ENCODE results near the gene PLAAT2.
"Not testable (repeated sequence)": the region's sequence is repeated elsewhere in the genome, so short reads cannot be mapped to it uniquely, and the experiment has no call there.

PLAAT2 gene

GRCh38 chr11:63547061-63547460 is 16.1 kb downstream of the PLAAT2 start:
- DNase-seq: no peak

DNA sequence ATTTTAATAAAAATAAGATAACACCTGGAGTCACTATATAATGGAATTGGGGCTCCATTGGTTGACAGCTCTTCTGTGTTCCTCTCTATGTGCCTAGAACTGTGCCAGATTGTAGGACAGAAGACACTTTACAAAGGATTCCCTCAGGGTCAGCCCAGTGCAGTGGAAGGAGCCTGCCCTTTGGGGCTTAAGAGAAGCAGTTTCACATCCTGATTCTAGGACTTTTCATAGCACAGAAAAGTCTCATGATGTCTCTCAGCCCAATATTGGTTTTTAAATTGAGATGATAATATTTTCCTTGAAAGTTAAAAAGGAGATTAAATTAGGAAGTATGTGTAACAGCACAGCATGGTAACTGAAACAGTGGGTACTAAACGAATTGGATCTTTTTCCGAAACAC is 19.5 kb downstream of the PLAAT2 start:
- DNase-seq: no peak

- not testable (repeated sequence) for DNase-seq
Measured at GRCh38 chr11:63542506-63542905, 20.7 kb downstream of the PLAAT2 start.

DNA sequence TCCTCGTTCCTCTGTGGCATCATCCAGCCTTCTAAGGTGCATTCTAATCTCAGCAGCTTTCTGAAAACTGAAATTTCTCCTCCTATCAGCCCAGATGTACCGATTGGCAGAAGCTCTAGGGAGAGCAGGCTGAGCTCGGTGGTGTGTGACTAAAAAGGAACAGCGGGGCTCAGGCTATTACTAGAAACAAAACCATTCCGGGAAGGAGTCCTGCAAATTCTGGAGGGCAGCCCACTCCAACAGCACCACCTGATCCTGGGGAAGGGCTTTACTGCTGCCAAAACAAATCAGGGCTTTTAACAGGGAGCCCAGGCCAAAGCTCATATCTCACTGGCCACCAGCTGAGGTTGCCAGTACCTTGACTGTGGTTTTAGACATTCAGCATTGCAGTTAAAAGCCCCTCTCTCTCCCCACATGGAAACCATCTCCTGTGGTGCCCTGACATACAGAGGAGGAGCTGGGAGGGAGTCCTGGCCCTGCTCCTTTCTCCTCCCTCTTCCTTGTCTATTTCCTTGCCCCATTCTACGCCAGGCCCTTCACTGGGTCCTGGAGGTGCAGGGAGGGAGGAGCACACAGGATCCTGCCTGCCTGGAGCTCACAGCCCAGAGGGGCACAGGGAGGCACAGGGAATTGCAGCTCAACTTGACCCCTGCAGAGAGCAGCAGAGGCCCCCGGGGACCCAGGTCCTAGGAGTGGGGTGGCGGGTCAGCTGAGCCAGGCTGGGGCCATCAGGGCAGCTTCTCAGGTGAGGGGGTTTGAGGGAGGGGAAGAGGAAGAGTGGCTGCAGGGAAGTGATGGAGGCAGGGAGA is 25.7 kb downstream of the PLAAT2 start:
- no peak for DNase-seq

DNA sequence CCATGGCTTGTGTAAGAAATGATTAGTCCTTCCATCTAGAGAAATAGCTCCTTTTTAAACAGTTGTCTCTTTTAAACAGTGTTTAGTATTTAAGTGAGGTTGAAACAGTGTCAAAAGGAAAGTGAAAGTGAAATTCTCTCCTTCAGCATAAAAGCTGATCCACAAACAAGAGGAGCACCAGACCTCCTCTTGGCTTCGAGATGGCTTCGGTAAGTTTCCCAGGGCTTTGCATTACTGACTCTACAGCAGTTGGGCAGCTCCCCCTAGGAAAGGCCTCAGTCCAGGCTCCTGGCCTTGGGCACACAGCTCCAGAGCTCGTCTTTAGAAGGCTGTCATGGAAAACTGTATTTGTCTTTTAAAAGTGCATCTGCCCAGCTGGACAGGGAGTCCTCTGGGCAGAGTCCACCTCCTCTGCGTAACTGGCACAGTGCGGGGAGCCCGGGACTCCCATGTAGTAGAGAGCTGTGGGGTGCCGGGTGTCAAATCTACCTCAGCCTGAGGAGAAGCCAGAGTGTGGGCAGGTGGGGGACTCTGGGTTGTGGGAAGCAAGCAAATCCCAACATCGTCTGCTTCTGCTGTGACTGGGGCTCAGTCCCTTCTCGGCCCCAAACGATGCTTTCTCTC is 26.4 kb downstream of the PLAAT2 start, which contains the start of gene PLAAT4:
Gene PLAAT4 (plus strand): TSS at position 140 of the 624 bp plus-strand sequence. CDS start 61 bp downstream, at position 201.
- no peak for DNase-seq

- DNase-seq: peak; percentile 53
Measured at GRCh38 chr11:63535734-63536133, 27.4 kb downstream of the PLAAT2 start.

DNA sequence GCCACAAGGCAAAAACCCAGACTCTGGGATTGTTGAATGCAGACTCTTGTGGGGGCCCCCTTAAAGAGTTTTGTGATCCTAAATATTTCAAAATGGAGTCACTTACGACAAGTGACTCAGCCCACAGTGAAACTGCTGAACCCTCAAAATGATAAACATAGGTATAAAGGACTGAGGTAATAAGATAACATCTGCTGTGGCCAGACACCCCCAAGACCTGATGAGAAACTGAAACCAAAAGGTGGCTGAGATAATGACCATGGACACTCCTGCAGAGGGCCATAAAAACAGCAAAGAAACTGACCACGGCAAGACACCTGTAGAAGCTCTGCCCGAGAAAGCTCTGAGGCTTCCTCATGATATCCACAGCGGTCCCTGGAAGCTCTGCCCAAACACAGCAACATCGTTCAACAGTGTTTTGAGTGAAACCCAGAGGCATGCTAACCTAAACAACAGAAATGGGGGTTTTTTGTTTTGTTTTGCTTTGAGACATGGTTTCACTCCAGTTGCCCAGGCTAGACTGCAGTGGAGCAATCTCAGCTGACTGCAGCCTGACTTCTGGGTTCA is 28.2 kb downstream of the PLAAT2 start:
- DNase-seq: no peak

DNA sequence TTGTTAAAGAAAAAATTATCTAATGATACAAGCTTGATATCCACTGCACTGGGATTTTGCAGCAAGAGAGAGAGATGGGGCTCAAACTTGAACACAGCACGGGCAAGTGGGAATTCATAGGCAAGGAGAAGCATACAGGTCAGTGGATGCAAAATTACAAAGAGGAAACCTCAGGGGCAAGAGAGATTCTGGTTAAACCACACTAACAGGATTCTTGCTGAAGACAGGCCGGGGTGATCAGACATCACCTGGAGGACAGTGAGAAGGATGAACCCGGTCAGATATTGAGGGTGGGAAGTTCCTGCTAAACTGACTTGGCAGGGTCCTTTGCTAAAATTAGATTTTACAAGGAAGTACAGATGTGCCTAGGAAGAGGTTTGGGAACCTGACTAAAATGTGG is 29.1 kb downstream of the PLAAT2 start:
- DNase-seq: no peak

- no peak for DNase-seq
Measured at GRCh38 chr11:63532799-63533475, 30.2 kb downstream of the PLAAT2 start.

DNA sequence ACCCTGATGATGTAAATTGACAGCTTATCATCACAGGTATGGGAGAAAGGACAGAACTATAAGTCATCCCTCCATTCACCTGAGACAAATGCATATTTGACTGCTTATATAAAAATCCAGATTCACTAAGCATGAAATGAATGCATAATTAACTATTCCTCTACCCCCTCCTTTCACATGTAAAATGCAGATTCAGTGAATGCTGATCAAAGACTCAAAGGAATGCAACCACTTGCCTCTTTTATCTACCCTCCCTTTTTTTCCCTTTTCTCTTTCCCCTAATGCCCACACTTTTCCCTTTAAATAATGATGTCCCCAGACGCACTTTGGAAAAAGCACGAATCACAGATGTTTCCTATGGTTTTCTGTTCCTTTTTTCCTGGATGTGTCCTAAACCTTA is 31.1 kb downstream of the PLAAT2 start:
- DNase-seq: no peak

GRCh38 chr11:63531074-63531792 is 31.9 kb downstream of the PLAAT2 start:
- DNase-seq: peak; percentile 65

DNA sequence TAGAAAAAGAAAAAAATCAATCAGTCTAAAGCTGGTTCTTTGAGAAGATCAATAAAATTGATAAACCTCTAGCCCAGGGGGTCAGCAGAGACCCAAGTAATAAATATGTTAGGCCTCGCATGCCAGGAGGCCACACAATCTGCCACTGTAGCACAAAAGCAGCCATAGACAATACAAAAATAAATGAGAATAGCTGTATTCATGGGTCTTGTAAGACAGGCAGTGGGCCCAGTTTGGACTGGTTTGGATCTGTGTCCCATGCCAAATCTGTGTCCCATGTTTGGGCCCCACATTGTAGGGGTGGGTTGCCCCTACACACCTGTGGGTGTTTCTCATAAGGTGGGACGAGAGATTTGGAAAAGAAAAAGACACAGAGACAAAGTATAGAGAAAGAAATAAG is 33.2 kb downstream of the PLAAT2 start:
- no peak for DNase-seq

DNA sequence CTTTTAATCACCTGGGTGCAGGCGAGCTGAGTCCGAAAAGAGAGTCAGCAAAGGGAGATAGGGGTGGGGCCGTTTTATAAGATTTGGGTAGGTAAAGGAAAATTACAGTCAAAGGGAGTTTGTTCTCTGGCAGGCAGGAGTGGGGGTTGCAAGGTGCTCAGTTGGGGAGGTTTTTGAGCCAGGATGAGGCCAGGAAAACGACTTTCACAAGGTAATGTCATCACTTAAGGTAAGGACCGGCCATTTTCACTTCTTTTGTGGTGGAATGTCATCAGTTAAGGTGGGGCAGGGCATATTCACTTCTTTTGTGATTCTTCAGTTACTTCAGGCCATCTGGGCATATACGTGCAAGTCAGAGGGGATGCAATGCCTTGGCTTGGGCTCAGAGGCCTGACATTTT is 33.8 kb downstream of the PLAAT2 start:
- not testable (repeated sequence) for DNase-seq

- not testable (repeated sequence) for DNase-seq
Measured at GRCh38 chr11:63528729-63529278, 34.4 kb downstream of the PLAAT2 start.

GRCh38 chr11:63528156-63528555 is 35.0 kb downstream of the PLAAT2 start:
- not testable (repeated sequence) for DNase-seq

- no peak for DNase-seq
Measured at GRCh38 chr11:63527667-63528066, 35.5 kb downstream of the PLAAT2 start.

GRCh38 chr11:63523151-63523550 is 40.0 kb downstream of the PLAAT2 start:
- no peak for DNase-seq

DNA sequence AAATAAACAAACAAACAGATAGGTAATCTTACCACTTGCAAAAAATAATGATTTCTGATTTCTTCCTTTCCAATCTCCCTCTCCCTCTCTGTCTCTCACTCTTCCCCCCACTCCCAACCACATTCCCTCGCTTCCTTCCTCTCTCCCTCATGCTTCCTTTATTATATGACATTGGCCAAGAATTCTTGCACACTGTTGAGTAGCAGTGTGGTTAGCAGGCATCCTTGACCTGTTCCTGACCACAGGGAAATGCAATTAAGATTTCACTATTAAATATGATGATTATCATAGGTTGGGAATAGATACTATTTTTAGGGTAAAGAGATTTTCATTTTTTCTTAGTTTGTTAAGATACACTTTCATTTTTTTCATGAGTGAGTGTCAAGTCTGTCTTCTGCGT is 41.3 kb downstream of the PLAAT2 start:
- DNase-seq: no peak

- no peak for DNase-seq
Measured at GRCh38 chr11:63520606-63521170, 42.5 kb downstream of the PLAAT2 start.

- no peak for DNase-seq
Measured at GRCh38 chr11:63518548-63518947, 44.6 kb downstream of the PLAAT2 start.

GRCh38 chr11:63517156-63517555 is 46.0 kb downstream of the PLAAT2 start:
- DNase-seq: no peak

DNA sequence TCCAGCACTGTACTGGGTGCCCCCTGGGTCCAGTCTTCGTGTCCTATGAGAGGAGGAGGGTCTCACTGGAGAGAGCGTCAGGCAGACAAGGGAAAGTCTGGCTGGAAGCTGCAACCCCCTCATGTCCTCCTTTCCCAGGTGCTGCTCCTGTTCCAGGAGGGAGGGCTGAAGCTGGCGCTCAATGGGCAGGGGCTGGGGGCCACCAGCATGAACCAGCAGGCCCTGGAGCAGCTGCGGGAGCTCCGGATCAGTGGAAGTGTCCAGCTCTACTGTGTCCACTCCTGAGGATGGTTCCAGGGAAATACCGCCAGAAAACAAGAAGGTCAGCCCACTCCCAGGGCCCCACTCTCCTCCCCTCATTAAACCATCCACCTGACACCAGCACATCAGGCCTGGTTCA is 47.1 kb downstream of the PLAAT2 start:
- DNase-seq: no peak
